ENCODE results near the gene PLPP2. TPM values are rescaled to one million over a fixed set of nuclear protein-coding genes. Genes with fewer than 3 reads are reported as not detected.

The PLPP2 gene
- total RNA-seq, 4 donors from 2014 or later = 1.0 to 4.1 (median 1.5) TPM; not detected in 1

- TF ChIP-seq, protein P1, sequence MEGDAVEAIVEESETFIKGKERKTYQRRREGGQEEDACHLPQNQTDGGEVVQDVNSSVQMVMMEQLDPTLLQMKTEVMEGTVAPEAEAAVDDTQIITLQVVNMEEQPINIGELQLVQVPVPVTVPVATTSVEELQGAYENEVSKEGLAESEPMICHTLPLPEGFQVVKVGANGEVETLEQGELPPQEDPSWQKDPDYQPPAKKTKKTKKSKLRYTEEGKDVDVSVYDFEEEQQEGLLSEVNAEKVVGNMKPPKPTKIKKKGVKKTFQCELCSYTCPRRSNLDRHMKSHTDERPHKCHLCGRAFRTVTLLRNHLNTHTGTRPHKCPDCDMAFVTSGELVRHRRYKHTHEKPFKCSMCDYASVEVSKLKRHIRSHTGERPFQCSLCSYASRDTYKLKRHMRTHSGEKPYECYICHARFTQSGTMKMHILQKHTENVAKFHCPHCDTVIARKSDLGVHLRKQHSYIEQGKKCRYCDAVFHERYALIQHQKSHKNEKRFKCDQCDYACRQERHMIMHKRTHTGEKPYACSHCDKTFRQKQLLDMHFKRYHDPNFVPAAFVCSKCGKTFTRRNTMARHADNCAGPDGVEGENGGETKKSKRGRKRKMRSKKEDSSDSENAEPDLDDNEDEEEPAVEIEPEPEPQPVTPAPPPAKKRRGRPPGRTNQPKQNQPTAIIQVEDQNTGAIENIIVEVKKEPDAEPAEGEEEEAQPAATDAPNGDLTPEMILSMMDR (IDR thresholded peaks at IDR 0.05; ENCODE audit: low read depth) = no peak
Observed at GRCh38 chr19:281156-281853, 9.9 kb downstream of the PLPP2 start.

DNA sequence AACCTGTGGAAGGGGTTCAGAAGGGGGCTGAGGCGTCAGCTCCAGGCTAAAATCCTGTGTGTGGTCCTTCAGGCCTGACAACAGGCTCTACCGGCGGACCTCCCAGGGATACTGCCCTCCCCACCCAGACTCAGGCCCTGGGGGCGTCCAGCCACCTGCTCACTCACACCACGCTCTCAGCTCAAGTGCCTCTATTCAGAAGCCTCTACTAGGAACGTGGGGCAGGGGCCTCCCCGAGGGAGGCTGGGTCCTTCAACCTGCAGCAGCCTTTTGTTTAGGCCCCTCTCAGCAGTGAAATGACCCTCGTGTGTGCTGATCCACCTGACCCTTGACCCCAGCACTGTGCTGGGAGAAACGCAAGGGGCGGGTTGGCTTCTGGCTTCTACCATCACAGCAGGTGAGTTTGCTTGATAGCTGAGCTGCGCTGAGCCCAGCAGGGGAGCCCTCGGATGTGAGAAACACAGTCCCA, 10.6 kb downstream of the PLPP2 start:
- TF ChIP-seq, protein P1 (IDR thresholded peaks at IDR 0.05; ENCODE audit: low read depth) = no peak

DNA sequence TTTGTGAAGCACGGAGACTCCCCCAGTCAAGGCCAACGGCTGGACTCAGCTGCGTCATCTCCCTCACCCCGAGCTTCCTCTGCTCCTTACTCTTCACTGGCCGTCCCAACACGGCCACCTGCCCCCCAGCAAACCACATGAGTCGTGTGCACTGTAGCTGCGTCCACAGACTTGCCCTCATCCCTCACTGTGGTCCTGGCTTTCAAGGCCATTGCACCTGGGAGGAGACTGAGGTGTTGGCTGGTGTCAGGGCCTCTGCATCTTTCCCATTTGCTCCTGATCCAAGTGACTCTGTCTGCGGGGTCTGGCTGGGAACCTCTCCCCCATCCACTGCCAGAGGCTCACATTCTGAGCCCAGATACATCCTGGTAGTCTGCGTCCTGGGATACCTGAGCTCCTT, 11.5 kb downstream of the PLPP2 start:
- TF ChIP-seq, protein P1 (IDR thresholded peaks at IDR 0.05; ENCODE audit: low read depth) = no peak

- TF ChIP-seq, protein P1 (IDR thresholded peaks at IDR 0.05; ENCODE audit: low read depth) = no peak
Observed at GRCh38 chr19:279231-279630, 12.0 kb downstream of the PLPP2 start.

- TF ChIP-seq, protein P1 (IDR thresholded peaks at IDR 0.05; ENCODE audit: low read depth) = no peak
Observed at GRCh38 chr19:277581-278165, 13.5 kb downstream of the PLPP2 start.

- TF ChIP-seq, protein P1 (IDR thresholded peaks at IDR 0.05; ENCODE audit: low read depth) = no peak
Observed at GRCh38 chr19:277131-277530, 14.1 kb downstream of the PLPP2 start.

DNA sequence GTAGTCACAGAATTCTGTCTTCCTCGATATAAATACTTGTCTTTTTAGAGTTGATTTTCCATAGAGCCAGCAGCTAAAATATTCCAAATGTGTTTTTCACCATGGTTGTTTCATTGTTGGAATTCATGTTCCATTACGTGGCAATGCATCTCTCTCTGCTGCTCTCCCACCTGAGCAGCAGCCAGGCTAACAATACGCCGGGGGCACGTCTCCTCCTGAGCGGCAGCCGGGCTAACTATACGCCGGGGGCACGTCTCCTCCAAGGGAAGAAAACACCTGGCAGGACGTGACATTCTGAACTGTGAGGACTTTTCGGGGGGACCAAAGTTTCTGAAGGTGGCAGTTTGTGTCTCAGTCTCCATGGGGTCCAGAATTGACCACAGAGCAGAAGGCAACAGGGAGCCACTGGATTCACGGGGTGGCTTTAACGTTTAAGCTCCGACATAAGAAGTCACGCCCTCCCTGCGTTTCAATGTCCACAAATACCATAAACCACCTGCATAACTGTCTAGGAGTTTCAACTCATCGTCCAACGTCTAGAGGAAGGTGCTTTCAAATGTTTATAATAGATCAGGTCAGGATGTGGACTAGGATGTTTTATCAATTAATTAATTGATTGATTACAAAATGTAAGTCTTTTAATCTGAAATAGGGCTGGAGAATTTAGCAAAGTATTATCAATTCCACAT, 15.1 kb downstream of the PLPP2 start:
- TF ChIP-seq, protein P1 (IDR thresholded peaks at IDR 0.05; ENCODE audit: low read depth) = no peak
